ENCODE measurements around the gene PTCH1.

DNA sequence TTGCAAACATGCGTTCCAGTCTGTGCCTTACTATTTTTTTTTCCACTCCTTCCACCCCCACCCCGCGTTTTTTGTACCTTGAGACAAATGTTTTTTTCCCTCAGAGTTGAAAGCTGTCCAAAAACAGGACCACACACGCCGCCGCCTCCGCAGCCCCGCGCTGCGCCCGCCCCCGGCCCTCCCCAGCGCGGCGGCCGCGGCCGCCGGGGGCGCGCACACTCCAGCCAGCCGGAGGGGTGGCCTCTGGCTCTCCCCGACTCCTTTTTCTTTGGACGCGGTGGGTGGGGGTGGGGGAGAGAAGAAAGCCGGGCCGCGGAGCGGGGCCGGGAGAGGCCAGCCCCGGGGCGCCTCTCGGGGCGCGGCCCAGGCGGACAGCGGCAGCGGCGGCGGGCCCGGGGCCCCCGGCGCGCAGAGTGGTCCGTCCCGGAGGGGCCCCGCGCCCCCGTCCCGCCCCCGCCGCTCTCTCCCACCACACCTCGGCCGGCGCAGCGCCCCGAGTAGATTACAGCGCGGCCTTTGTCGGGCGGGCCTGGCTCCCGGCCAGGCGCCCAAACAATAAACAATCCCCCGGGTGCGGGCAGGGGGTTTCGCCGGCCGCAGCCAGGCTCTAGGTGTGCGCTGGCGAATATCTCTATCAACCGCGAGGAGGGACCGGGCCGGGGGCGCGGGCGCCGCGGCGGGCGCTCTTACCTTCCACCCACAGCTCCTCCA is 10.9 kb downstream of the PTCH1 start:
- no peak for TF ChIP-seq CTCF (conservative IDR thresholded peaks at IDR 0.05)
- no peak for TF ChIP-seq EZH2 (IDR thresholded peaks at IDR 0.05; ENCODE audit: low read depth)

All from PC-9 (cell line).